IMR-90 (cell line): ENCODE measurements around the gene SMIM5. TPM values are rescaled to one million over a fixed set of nuclear protein-coding genes. Genes with fewer than 3 reads are reported as not detected.

Experiments used
- ATAC-seq: fragments of 200-7000 bp; cut with Tn5 transposase; 2 replicates; pipeline ENCODE4 v1.9.1; 2020; ENCODE audit warnings: low read depth, mild to moderate bottlenecking, moderate library complexity
- BruUV-seq: library from RNA; stranded (reverse); fragments of 400-500 nt; replicated peaks from 2 replicates; lab custom pipeline; 2021; lab: Mats Ljungman, UMichigan
- CTCF ChIA-PET: fragments of 300-600 bp; formaldehyde crosslinking; extraction: SDS; loops from one replicate; lab custom pipeline; 2021; ENCODE audit warnings: antibody characterized with exemption; lab: Yijun Ruan, JAX
- POLR2A ChIA-PET: fragments of 300-600 bp; sonication (Branson Sonifier 250); formaldehyde crosslinking; loops from one replicate; lab custom pipeline; 2022; ENCODE audit warnings: antibody characterized with exemption; ENCODE audit not compliant: unreplicated experiment; lab: Charles Lee
- DNase-seq: peaks from one replicate; pipeline ENCODE4 v3.0.0; 2013
- H2AFZ ChIP-seq: replicated peaks from 2 replicates; pipeline ENCODE3; 2013; ENCODE audit warnings: low read length, mild to moderate bottlenecking; ENCODE audit not compliant: poor library complexity
- H2AK5ac ChIP-seq: 2 replicates; pipeline ENCODE4 v1.6.1; 2013; ENCODE audit warnings: low read depth, low read length, inconsistent platforms
- H2AK9ac ChIP-seq: replicated peaks from 2 replicates; pipeline ENCODE3; 2013; ENCODE audit warnings: mild to moderate bottlenecking, low read depth, low read length, moderate library complexity; ENCODE audit not compliant: poor library complexity
- H2BK120ac ChIP-seq: 2 replicates; pipeline ENCODE4 v1.6.1; 2013; ENCODE audit warnings: low read depth, low read length, inconsistent platforms
- H2BK15ac ChIP-seq: 3 replicates; pipeline ENCODE4 v1.6.1; 2013; ENCODE audit warnings: low read depth, low read length, inconsistent platforms
- H2BK20ac ChIP-seq: 2 replicates; pipeline ENCODE4 v1.6.1; 2013; ENCODE audit warnings: low read depth, mild to moderate bottlenecking, inconsistent platforms, low read length, moderate library complexity
- H2BK5ac ChIP-seq: 2 replicates; pipeline ENCODE4 v1.6.1; 2013; ENCODE audit warnings: mild to moderate bottlenecking, low read depth, low read length, inconsistent platforms; ENCODE audit not compliant: poor library complexity, severe bottlenecking
- H3K14ac ChIP-seq: replicated peaks from 2 replicates; pipeline ENCODE4 v1.6.1; 2013; ENCODE audit warnings: low read depth, low read length, inconsistent platforms
- H3K18ac ChIP-seq: 2 replicates; pipeline ENCODE4 v1.6.1; 2013; ENCODE audit warnings: low read depth, low read length, control low read depth
- H3K23ac ChIP-seq: 2 replicates; pipeline ENCODE4 v1.6.1; 2013; ENCODE audit warnings: low read depth, low read length, inconsistent platforms
- H3K27ac ChIP-seq: 2 replicates; pipeline ENCODE4 v1.5.1; 2013; ENCODE audit warnings: mild to moderate bottlenecking, control low read depth, low read length; ENCODE audit not compliant: insufficient read depth
- H3K27me3 ChIP-seq: 2 replicates; pipeline ENCODE4 v1.6.1; 2013; ENCODE audit warnings: low read length; ENCODE audit not compliant: control insufficient read depth, insufficient read depth
- H3K36me3 ChIP-seq: 2 replicates; pipeline ENCODE4 v1.6.1; 2013; ENCODE audit warnings: low read length, mixed read lengths; ENCODE audit not compliant: control insufficient read depth, insufficient read depth
- H3K4ac ChIP-seq: 2 replicates; pipeline ENCODE4 v1.6.1; 2013; ENCODE audit warnings: low read depth, low read length, inconsistent platforms
- H3K4me1 ChIP-seq: 2 replicates; pipeline ENCODE4 v1.6.1; 2013; ENCODE audit warnings: low read length, mixed read lengths; ENCODE audit not compliant: control insufficient read depth, insufficient read depth
- H3K4me2 ChIP-seq: 2 replicates; pipeline ENCODE4 v1.6.1; 2013; ENCODE audit warnings: low read depth, mild to moderate bottlenecking, control low read depth, low read length, moderate library complexity
- H3K4me3 ChIP-seq: 2 replicates; pipeline ENCODE4 v1.5.1; 2013; ENCODE audit warnings: low read depth, mild to moderate bottlenecking, control low read depth, low read length, moderate library complexity; ENCODE audit not compliant: insufficient read depth
- H3K56ac ChIP-seq: 2 replicates; pipeline ENCODE4 v1.6.1; 2013; ENCODE audit warnings: low read length, inconsistent platforms; ENCODE audit not compliant: insufficient read depth; ENCODE audit errors: extremely low read depth
- H3K79me1 ChIP-seq, 2 experiments: 2 replicates each; pipeline ENCODE4 v1.6.1; 2013; ENCODE audit warnings: low read length in 2 of 2, inconsistent platforms in 1 of 2, low read depth in 1 of 2
- H3K9ac ChIP-seq: 2 replicates; pipeline ENCODE4 v1.6.1; 2013; ENCODE audit warnings: low read depth, low read length, control low read depth
- H3K9me1 ChIP-seq: 2 replicates; pipeline ENCODE4 v1.6.1; 2013; ENCODE audit warnings: low read length, inconsistent platforms; ENCODE audit not compliant: insufficient read depth
- H3K9me3 ChIP-seq: 2 replicates; pipeline ENCODE4 v1.6.1; 2013; ENCODE audit warnings: low read length; ENCODE audit not compliant: control insufficient read depth, insufficient read depth
- H4K20me1 ChIP-seq: 2 replicates; pipeline ENCODE4 v1.6.1; 2013; ENCODE audit warnings: low read length, inconsistent platforms; ENCODE audit not compliant: insufficient read depth
- H4K5ac ChIP-seq: 2 replicates; pipeline ENCODE4 v1.6.1; 2013; ENCODE audit warnings: mild to moderate bottlenecking, low read depth, low read length, control low read depth
- H4K8ac ChIP-seq, 2 experiments: 2 replicates each; pipeline ENCODE4 v1.6.1; 2013; ENCODE audit warnings: low read depth in 2 of 2, low read length in 2 of 2, control low read depth in 1 of 2, inconsistent platforms in 1 of 2
- H4K91ac ChIP-seq: 2 replicates; pipeline ENCODE4 v1.6.1; 2013; ENCODE audit warnings: low read depth, low read length, inconsistent platforms; ENCODE audit not compliant: insufficient read depth
- CEBPB ChIP-seq: IDR thresholded peaks from 2 replicates; pipeline ENCODE4 v1.6.1; 2012; ENCODE audit warnings: low read depth, low read length, improper control_type of control experiment
- CHD1 ChIP-seq: IDR thresholded peaks from 2 replicates; pipeline ENCODE4 v1.6.1; 2012; ENCODE audit warnings: low read depth, low read length, improper control_type of control experiment
- CTCF ChIP-seq: conservative IDR thresholded peaks from 2 replicates; pipeline ENCODE4 v1.5.1; 2012; ENCODE audit warnings: mild to moderate bottlenecking, low read depth, low read length, improper control_type of control experiment
- FOS ChIP-seq: fragments of 150-350 bp; IDR thresholded peaks from 2 replicates; pipeline ENCODE4 v1.6.1; 2016; ENCODE audit warnings: low read depth, low read length
- MAFK ChIP-seq: IDR thresholded peaks from 2 replicates; pipeline ENCODE4 v1.6.1; 2012; ENCODE audit warnings: low read depth, low read length, improper control_type of control experiment
- MAZ ChIP-seq: IDR thresholded peaks from 2 replicates; pipeline ENCODE4 v1.6.1; 2012; ENCODE audit warnings: low read depth, mild to moderate bottlenecking, low read length, improper control_type of control experiment, moderate library complexity, borderline replicate concordance
- MXI1 ChIP-seq: IDR thresholded peaks from 2 replicates; pipeline ENCODE4 v1.6.1; 2012; ENCODE audit warnings: low read depth, mild to moderate bottlenecking, low read length, moderate library complexity, borderline replicate concordance
- NFE2L2 ChIP-seq: fragments of 150-350 bp; IDR thresholded peaks from 2 replicates; pipeline ENCODE4 v1.6.1; 2016; ENCODE audit warnings: low read depth, mild to moderate bottlenecking, low read length
- POLR2A ChIP-seq: IDR thresholded peaks from 2 replicates; pipeline ENCODE4 v1.6.1; 2012; ENCODE audit warnings: mild to moderate bottlenecking, low read depth, low read length
- RAD21 ChIP-seq: IDR thresholded peaks from 2 replicates; pipeline ENCODE4 v1.6.1; 2012; ENCODE audit warnings: low read length, improper control_type of control experiment
- RCOR1 ChIP-seq: IDR thresholded peaks from 2 replicates; pipeline ENCODE4 v1.6.1; 2012; ENCODE audit warnings: mild to moderate bottlenecking, low read length, improper control_type of control experiment; ENCODE audit not compliant: insufficient replicate concordance
- RFX5 ChIP-seq: IDR thresholded peaks from 2 replicates; pipeline ENCODE4 v1.8.0; 2012; ENCODE audit warnings: low read depth, mild to moderate bottlenecking, low read length, moderate library complexity
- SMC3 ChIP-seq: fragments of 150-350 bp; IDR thresholded peaks from 2 replicates; pipeline ENCODE4 v1.6.1; 2016; ENCODE audit warnings: low read depth, mild to moderate bottlenecking, antibody characterized with exemption, low read length, moderate library complexity
- USF2 ChIP-seq: fragments of 150-350 bp; IDR thresholded peaks from 2 replicates; pipeline ENCODE4 v1.6.1; 2017; ENCODE audit warnings: mild to moderate bottlenecking, antibody characterized with exemption, low read length, low read depth
- WGBS, 2 experiments: methylation state at CpG; one replicate each; pipeline versions ENCODE4 v1.1.5 to v1.1.7; 2013; ENCODE audit warnings: missing lambda C conversion rate in 2 of 2; ENCODE audit not compliant: insufficient read length in 1 of 2; ENCODE audit errors: extremely low coverage in 2 of 2; 5-methylcytosine and 5-hydroxymethylcytosine counted together
- dilution Hi-C: fragments of 300-500 bp; cut with HindIII; formaldehyde crosslinking; loops from one replicate; pipeline ENCODE4 v1.14.3; 2018; ENCODE audit warnings: low sequenced_read_pairs; ENCODE audit not compliant: unreplicated experiment
- in situ Hi-C: fragments of 300-500 bp; cut with MboI; formaldehyde crosslinking; loops from 3 replicates; pipeline ENCODE4 v1.14.3; 2019; ENCODE audit warnings: low sequenced_read_pairs, inconsistent platforms, mixed read lengths
- intact Hi-C: fragments of 100-400 bp; cut with micrococcal nuclease; formaldehyde crosslinking; loops from 2 replicates; pipeline ENCODE4 v1.10.0; 2022
- polyA plus RNA-seq, 3 experiments: library from polyadenylated mRNA; depleted of rRNA; stranded (reverse); fragments of >200 nt; gene quantifications; 2 replicates each; pipeline ENCODE4 v1.2.3, GENCODE V29; 2012; ENCODE audit warnings: low replicate concordance in 1 of 3
- total RNA-seq: library from RNA; depleted of rRNA; stranded (reverse); fragments of >200 nt; gene quantifications from 2 replicates; pipeline ENCODE4 v1.2.3, GENCODE V29; 2012
- TF ChIP-seq, protein P1 (sequence below): fragments of 150-350 bp; IDR thresholded peaks from 2 replicates; pipeline ENCODE4 v1.6.1; 2016; ENCODE audit warnings: low read depth, mild to moderate bottlenecking, low read length, moderate library complexity, borderline replicate concordance

The SMIM5 gene
- total and polyA plus RNA-seq, 2 of the 4 experiments (the other 2 are of a cell fraction): not detected

DNA sequence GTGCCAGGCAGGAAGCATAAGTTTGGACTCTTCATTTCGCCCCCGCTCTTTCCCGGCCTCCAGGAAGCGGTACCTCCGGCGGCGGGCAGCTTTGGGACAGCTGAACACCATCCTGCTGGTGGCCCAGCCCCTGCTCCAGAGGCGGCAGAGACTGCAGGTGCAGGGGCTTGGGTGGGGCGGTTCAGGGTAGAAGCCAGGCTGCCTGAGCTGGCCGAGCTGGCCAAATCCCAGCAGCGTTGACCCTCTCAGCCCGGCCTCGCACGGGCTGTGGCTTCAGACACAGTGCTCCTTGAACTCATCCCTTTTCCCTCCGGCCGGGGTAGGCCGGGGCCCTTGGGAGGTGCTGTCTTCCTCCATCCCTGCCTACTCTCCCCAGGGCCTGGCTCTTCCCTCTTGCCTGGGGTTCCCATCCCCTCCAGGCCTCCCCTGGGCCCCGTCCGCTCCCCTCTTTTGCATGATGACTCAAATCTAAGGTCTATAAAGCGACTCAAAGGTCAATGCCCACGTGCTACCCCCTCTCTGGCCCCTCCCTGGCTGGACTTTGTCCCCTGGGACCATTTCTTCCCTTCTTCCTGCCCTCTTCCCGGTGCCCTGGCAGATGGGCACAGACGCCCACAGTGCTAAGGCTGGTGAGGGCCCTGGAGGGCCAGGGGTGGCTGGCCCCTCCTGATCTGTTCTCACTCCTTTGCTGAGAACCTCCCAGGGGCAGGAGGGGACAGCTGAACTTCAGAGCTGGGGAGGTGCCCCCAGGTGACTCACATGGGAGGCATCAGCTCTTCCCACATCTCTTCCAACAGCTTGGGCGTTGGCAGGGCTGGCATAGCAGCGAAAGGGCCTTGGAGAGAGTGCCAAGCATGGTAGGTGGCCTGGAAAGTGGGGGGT is 22.9 kb upstream of the SMIM5 start:
- Histone ChIP-seq H2BK15ac (no peak overlapping the region), H3K27ac (no peak overlapping the region), H3K23ac (no peak overlapping the region), H3K9me3 (no peaks in the 10 kb centered on the region), H3K4me3 (no peak overlapping the region), H3K4me2 (no peak overlapping the region), H3K4ac (no peak overlapping the region), H3K36me3 (no peaks in the 10 kb centered on the region), H2AK5ac (no peak overlapping the region), H3K4me1 (no peaks in the 10 kb centered on the region), H4K20me1 (no peaks in the 10 kb centered on the region), H3K18ac (no peak overlapping the region), H3K14ac (no peak overlapping the region), H3K9ac (no peak overlapping the region), H2AFZ (no peak overlapping the region), H3K56ac (no peak overlapping the region), H2AK9ac (no peak overlapping the region), H2BK5ac (no peak overlapping the region), H4K5ac (no peak overlapping the region), H4K8ac (no peak overlapping the region), H3K9me1 (no peaks in the 10 kb centered on the region), H2BK20ac (no peak overlapping the region), H3K27me3 (peaks cover 7% of the 10 kb centered on the region), H2BK120ac (no peak overlapping the region), H3K79me1 (no peaks in the 10 kb centered on the region), H4K91ac (no peak overlapping the region)
- in situ Hi-C loops (no loop called here), intact Hi-C loops (no loop called here), dilution Hi-C loops (no loop called here)
- ATAC-seq: no peak
- WGBS, 2 experiments: 69% methylated on average over 10 of the region's 25 CpGs; no CpG with 5 or more reads in 1 of the 2 experiments
- ChIA-PET POLR2A (no interaction called here), CTCF (no interaction called here)
- no peak for DNase-seq
- no TSS peak for BruUV-seq
- no peak for TF ChIP-seq RCOR1
- TF ChIP-seq NFE2L2: no peak
- TF ChIP-seq MXI1: no peak
- no peak for TF ChIP-seq MAZ
- no peak for TF ChIP-seq CEBPB
- TF ChIP-seq RFX5: no peak
- TF ChIP-seq USF2: no peak
- TF ChIP-seq, protein P1, sequence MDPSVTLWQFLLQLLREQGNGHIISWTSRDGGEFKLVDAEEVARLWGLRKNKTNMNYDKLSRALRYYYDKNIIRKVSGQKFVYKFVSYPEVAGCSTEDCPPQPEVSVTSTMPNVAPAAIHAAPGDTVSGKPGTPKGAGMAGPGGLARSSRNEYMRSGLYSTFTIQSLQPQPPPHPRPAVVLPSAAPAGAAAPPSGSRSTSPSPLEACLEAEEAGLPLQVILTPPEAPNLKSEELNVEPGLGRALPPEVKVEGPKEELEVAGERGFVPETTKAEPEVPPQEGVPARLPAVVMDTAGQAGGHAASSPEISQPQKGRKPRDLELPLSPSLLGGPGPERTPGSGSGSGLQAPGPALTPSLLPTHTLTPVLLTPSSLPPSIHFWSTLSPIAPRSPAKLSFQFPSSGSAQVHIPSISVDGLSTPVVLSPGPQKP: no peak
- no peak for TF ChIP-seq CTCF
- no peak for TF ChIP-seq CHD1
- TF ChIP-seq POLR2A: no peak
- no peak for TF ChIP-seq MAFK
- no peak for TF ChIP-seq FOS
- no peak for TF ChIP-seq RAD21
- TF ChIP-seq SMC3: no peak
